Bronchus fibroblast of lung (primary cell): Measurements from ENCODE around the gene PDE7B. TPM values are rescaled to one million over a fixed set of nuclear protein-coding genes. Genes with fewer than 3 reads are reported as not detected.

ENCODE experiments used
- total RNA-seq: library from RNA; depleted of rRNA; stranded (reverse); fragments of >200 nt; gene quantifications from 2 replicates; pipeline ENCODE4 v1.2.3, GENCODE V29; 2015

Gene PDE7B
- total RNA-seq = 5.6 and 6.6 TPM in 2 replicates

GRCh38 chr6:135851442-135852271 is at the start of gene PDE7B:
PDE7B (plus strand) TSS chr6:135851701.

